Chondrocyte (in vitro differentiated cells): ENCODE measurements around the gene TCEAL6. TPM values are rescaled to one million over a fixed set of nuclear protein-coding genes. Genes with fewer than 3 reads are reported as not detected.
"Not testable (repeated sequence)": the region's sequence is repeated elsewhere in the genome, so short reads cannot be mapped to it uniquely, and the experiment has no call there.

Experiments used
- DNase-seq: peaks from one replicate; pipeline ENCODE4 v3.0.0; 2021; ENCODE audit warnings: mixed read lengths, low spot score
- H3K27ac Mint-ChIP-seq: one replicate; pipeline ENCODE4 v1.8.0; 2021; ENCODE audit warnings: mild to moderate bottlenecking, moderate library complexity, mixed read lengths; ENCODE audit not compliant: unreplicated experiment
- H3K27me3 Mint-ChIP-seq: 2 replicates; pipeline ENCODE4 v1.8.0; 2021; ENCODE audit warnings: low read depth, mixed read lengths
- H3K36me3 Mint-ChIP-seq: 2 replicates; pipeline ENCODE4 v1.8.0; 2021; ENCODE audit warnings: low read depth, mixed read lengths
- H3K4me1 Mint-ChIP-seq: 2 replicates; pipeline ENCODE4 v1.8.0; 2021; ENCODE audit warnings: low read depth, mild to moderate bottlenecking, mixed read lengths
- H3K4me3 Mint-ChIP-seq: one replicate; pipeline ENCODE4 v1.8.0; 2021; ENCODE audit warnings: mild to moderate bottlenecking, moderate library complexity, mixed read lengths; ENCODE audit not compliant: unreplicated experiment
- H3K9me3 Mint-ChIP-seq: 2 replicates; pipeline ENCODE4 v1.8.0; 2021; ENCODE audit warnings: low read depth, mixed read lengths
- long read RNA-seq: library from polyadenylated mRNA; stranded (forward); transcript quantifications from one replicate; pipeline ENCODE4 v2.0.0, GENCODE V29; 2021
- total RNA-seq: library from RNA; stranded (reverse); gene quantifications from 3 replicates; pipeline ENCODE4 v1.2.1, GENCODE V29; 2021
- TF ChIP-seq, protein P1 (sequence below): fragments of 200-600 bp; sonication (generic); IDR thresholded peaks from 2 replicates; pipeline ENCODE4 v1.5.0; 2021; ENCODE audit warnings: antibody characterized with exemption, mild to moderate bottlenecking, moderate library complexity

TCEAL6 gene
- total RNA-seq = not detected in 3 replicates
- long read RNA-seq = 0 reads

GRCh38 chrX:102142274-102142673, at the start of gene TCEAL6:
TCEAL6 (minus strand) TSS chrX:102142481.
- H3K27me3 Mint-ChIP-seq, H3K4me1 Mint-ChIP-seq, H3K9me3 Mint-ChIP-seq, DNase-seq, H3K36me3 Mint-ChIP-seq, H3K4me3 Mint-ChIP-seq, H3K27ac Mint-ChIP-seq: not testable (repeated sequence)

- Mint-ChIP-seq H3K36me3 (no peaks in the 10 kb centered on the region), H3K4me3 (no peak overlapping the region), H3K4me1 (no peaks in the 10 kb centered on the region), H3K27me3 (no peaks in the 10 kb centered on the region), H3K9me3 (peaks cover 63% of the 10 kb centered on the region), H3K27ac (no peak overlapping the region)
- no peak for DNase-seq
- TF ChIP-seq, protein P1, sequence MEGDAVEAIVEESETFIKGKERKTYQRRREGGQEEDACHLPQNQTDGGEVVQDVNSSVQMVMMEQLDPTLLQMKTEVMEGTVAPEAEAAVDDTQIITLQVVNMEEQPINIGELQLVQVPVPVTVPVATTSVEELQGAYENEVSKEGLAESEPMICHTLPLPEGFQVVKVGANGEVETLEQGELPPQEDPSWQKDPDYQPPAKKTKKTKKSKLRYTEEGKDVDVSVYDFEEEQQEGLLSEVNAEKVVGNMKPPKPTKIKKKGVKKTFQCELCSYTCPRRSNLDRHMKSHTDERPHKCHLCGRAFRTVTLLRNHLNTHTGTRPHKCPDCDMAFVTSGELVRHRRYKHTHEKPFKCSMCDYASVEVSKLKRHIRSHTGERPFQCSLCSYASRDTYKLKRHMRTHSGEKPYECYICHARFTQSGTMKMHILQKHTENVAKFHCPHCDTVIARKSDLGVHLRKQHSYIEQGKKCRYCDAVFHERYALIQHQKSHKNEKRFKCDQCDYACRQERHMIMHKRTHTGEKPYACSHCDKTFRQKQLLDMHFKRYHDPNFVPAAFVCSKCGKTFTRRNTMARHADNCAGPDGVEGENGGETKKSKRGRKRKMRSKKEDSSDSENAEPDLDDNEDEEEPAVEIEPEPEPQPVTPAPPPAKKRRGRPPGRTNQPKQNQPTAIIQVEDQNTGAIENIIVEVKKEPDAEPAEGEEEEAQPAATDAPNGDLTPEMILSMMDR = no peak
Observed at GRCh38 chrX:102185967-102186720, 43.9 kb upstream of the TCEAL6 start.

- no peak within 1 kb of the TSS for H3K27ac Mint-ChIP-seq
Observed at GRCh38 chrX:102155806-102156179, 13.5 kb upstream of the TCEAL6 start, which contains the start of gene BEX5. BEX5 (minus strand) TSS chrX:102155977; CDS start chrX:102154265, 1,712 bp downstream.

DNA sequence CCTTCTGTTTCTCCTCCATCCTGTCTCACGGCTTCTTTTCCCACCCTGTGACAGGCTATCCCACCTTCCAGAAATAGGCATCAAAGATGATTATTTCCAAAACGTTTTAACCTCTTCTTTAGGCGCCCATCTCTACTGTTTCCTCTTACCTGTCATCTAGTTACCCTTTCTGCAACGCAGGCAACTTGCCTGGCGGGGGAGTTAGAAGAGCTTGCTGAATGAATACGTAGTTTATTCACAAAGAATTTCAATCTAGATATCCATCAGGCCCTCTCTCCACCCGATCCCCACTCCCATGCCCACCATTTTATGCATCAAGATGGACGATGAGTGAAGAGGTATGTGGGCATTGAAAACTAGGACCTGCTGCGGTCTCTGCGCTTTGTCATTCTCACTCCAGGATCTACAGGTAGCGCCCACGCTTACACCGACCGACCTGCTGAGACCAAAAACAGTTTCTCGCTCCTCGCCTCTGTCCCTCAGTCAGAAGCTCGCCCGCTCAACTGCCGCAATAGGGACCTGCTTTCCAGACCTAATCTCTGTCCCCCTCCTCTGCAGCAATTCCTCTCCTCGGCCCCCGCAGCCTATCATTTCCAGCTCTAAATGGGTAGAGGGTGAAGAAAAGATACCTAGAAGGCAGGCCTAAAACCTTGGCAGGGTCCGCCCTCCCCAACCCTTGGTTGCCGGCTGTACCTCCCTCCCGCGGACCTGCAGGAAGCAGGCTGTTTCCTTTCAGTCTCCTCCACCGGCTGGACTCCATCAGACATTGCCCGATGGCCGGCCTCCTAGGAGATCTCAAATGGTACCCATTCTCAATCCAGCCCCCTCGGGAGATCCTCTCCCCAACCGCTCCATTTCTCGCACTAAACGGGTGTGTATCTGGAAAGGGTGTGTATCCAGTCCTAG, 12.9 kb upstream of the TCEAL6 start:
- H3K4me3 Mint-ChIP-seq = peak overlapping the region; percentile 79
- H3K4me1 Mint-ChIP-seq = peaks cover 5% of the 10 kb centered on the region
- TF ChIP-seq, protein P1 = no peak
- H3K27ac Mint-ChIP-seq = no peak overlapping the region
- H3K9me3 Mint-ChIP-seq = peaks cover 13% of the 10 kb centered on the region
- peaks cover 4% of the 10 kb centered on the region for H3K27me3 Mint-ChIP-seq
- H3K36me3 Mint-ChIP-seq = no peaks in the 10 kb centered on the region
- no peak for DNase-seq

More at GRCh38 chrX:102155806-102156179, 13.5 kb upstream of the TCEAL6 start, which contains the start of gene BEX5:
- TF ChIP-seq, protein P1 = no peak
- Mint-ChIP-seq H3K27me3 (peaks cover 4% of the 10 kb centered on the region), H3K9me3 (peaks cover 14% of the 10 kb centered on the region), H3K36me3 (no peaks in the 10 kb centered on the region), H3K4me1 (peaks cover 5% of the 10 kb centered on the region), H3K4me3 (peak within 1 kb of the TSS; percentile 79)
- no peak for DNase-seq

DNA sequence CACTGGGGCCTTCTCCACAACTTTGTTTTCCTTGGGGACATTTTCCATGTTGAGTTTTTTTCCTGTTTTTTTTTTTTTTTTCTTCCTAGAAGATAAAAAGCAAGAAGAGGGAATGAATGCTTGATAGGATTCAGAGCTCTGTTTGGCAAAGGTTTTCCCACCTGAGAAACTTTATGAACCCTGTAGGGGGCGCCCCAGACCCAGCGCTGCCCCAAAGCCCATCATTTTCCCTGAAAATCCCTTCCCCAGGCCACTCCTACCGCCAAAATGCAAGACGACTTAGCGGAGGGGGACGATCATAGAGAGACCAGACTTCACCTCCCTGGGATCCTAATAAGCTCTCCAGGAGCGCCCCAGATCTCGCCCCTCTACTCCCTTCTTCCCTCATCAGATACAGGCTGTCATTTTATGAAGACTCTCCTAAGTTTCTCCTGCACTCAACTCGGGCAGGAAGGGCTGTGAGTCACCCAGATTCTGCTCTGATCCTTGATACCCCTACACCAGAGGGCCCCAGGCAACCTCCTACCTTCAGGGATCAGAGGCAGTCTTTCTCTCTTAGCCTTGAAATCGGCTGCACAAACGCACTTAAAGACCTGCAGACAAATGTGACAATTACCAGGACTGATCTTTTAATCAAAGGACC, 12.1 kb upstream of the TCEAL6 start:
- no peak for DNase-seq
- Mint-ChIP-seq H3K4me1 (peaks cover 5% of the 10 kb centered on the region), H3K36me3 (no peaks in the 10 kb centered on the region), H3K27ac (no peak overlapping the region), H3K27me3 (peaks cover 4% of the 10 kb centered on the region), H3K9me3 (peaks cover 9% of the 10 kb centered on the region), H3K4me3 (no peak overlapping the region)
- TF ChIP-seq, protein P1 = peak; percentile 21

GRCh38 chrX:102141631-102142030, 650 bp downstream of the TCEAL6 start:
- H3K27ac Mint-ChIP-seq, H3K9me3 Mint-ChIP-seq, DNase-seq, H3K4me1 Mint-ChIP-seq, H3K27me3 Mint-ChIP-seq, H3K36me3 Mint-ChIP-seq, H3K4me3 Mint-ChIP-seq: not testable (repeated sequence)

DNA sequence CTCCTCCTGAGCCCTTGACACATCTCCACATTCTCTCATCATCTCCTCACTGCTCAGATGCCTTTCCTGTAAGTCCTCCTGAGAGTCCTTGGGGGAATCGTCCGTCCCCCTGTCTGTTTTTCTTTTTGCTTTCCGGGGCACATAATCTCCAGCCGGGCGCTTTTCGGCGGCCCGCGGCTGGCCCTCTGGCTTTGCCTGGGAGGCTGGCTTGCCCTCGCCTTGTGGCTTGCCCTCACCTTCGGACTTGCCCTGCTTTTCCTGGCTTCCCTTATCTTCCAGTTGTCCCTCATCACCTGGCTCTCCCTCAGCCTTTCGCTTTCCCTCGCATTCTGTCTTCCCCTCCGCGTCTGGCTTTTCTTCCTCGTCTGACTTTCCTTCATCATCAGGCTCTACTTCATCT, 1.4 kb downstream of the TCEAL6 start:
- not testable (repeated sequence) for H3K27ac Mint-ChIP-seq, H3K36me3 Mint-ChIP-seq, H3K9me3 Mint-ChIP-seq, H3K4me3 Mint-ChIP-seq, H3K4me1 Mint-ChIP-seq, H3K27me3 Mint-ChIP-seq, DNase-seq
